Epithelial cell of prostate (primary cell): ENCODE measurements around the gene PTPRA.
"Not testable (repeated sequence)": the region's sequence is repeated elsewhere in the genome, so short reads cannot be mapped to it uniquely, and the experiment has no call there.

Experiments
- DNase-seq: peaks from one replicate; pipeline ENCODE4 v3.0.0-alpha.2; 2011; ENCODE audit warnings: low read depth, low spot score
- H3K27ac ChIP-seq: fragments of 450-650 bp; 2 replicates; pipeline ENCODE4 v1.5.1; 2017; ENCODE audit warnings: mild to moderate bottlenecking

Gene PTPRA

DNA sequence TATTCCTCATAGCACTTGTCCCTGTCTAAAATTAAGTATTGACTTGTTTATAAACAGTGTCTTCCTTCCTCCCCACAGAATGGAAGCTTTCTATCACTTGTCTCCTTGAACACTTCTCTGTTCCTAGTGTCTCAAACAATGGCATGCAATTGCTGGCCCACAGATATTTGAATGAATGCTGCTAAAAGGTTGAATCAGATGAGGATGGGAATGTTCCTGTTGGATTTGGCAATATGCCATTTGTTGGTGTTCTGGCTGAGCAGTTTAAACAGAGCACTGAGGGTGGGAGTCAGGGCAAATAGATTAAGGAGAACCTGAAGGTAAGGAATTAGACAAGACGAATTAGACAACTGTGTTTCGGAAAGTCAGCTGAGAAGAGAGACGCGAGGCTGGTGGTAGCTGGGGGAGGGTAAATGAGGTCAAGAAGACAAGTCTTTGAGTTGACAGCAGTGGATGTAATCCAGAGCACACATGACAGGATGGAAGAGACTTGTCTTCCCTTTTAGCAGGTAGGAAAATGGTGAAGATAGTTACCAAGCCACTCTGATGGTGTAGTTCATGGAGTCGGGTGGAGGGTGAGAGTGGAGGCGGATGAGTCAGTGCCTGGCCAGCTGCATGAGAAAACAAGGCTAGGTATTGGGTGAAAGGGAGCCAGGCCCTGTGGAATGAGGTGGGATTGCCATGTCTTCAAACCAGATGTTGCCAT, 111.8 kb downstream of the PTPRA start:
- H3K27ac ChIP-seq = peak overlapping the region; percentile 74
- DNase-seq = peak; percentile 37

DNA sequence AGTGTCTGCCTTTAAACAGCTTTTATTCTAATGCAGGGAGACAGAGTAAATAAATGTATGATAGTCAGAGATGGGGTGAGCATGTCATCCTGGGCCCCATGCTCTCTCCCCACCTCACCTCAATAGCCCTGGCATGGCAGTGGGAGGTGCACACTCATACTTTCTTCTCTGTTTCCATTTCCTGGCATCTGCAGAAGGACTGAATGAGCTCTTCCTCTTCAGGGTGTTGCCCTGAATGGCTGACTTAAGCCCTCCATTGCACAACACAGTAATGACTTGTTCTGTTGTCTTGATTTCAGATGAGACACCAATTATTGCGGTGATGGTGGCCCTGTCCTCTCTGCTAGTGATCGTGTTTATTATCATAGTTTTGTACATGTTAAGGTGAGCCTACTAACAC, 113.2 kb downstream of the PTPRA start:
- peak overlapping the region; percentile 74 for H3K27ac ChIP-seq
- DNase-seq = peak; percentile 74

DNA sequence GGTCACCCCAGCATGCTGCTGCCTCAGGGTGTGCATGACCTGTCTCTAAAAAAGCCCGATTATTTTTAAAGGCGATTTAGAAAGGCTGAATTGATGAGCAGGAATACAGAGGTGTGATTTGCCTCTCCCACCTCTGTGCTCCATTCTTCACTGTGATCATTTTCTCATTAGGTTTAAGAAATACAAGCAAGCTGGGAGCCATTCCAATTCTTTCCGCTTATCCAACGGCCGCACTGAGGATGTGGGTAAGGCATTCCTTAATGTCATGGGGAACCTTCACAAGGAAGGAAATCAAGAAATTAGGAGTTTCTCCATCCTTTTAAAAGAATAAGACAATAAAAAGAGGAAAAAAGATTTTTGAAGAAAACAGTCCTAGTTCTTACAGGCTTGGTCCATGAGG, 114.6 kb downstream of the PTPRA start:
- no peak overlapping the region for H3K27ac ChIP-seq
- DNase-seq = no peak

DNA sequence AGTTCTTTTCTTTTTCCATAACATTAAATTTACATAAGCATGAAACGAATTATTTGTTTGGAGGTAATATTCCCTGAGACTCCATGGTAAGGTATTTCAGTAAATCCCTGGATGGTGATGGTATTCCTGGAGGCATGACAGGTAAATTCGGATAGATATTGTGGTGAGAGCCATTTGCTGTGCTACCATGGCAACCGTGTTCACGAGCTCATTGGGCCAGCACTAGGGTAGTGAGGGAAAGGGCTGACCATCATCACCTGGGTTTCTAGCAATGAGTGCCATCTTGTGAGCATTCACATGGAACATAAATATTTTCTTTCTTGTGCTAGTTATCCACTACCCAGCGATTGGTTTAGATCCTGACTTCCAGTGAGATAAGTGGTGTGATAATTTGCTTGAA, 118.3 kb downstream of the PTPRA start:
- DNase-seq = no peak
- H3K27ac ChIP-seq = no peak overlapping the region

DNA sequence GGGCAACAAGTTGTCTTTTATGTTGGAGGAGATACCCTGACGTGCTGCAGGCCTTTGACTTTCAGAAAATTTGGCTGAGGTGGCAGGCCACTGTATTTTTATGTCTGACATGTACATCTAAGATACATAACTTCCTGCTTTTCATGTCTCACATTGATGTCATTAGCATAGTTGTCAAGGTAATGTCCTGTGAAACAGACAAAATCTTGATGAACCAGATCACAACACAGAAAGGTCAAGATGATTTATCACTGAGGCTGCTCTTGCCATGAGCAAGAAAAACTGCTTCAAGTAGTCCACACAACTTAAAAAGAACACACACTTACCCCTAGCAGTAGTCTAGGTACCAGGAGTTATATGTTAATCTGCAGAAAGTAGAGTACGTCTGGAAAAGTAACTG, 120.0 kb downstream of the PTPRA start:
- H3K27ac ChIP-seq = no peak overlapping the region
- no peak for DNase-seq

DNA sequence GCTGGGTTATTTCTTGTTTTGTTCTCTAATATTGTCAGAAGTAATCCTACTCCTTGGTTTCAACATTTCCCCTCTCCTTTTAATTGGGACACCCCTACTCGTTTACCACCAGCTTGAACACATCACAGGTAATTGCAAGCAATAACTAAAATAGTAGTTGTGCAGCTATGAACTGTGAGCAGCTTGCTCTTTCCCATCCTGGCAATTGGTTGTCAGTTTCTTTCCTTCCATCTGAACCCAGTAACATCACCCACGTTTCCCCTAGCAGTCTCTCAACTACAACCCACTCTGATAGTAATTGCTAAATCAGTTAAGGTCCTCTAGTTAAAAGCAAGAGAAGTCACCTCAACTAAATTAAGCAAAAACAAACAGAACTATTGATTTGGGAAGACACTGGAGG, 122.5 kb downstream of the PTPRA start:
- no peak for DNase-seq
- H3K27ac ChIP-seq = no peak overlapping the region

DNA sequence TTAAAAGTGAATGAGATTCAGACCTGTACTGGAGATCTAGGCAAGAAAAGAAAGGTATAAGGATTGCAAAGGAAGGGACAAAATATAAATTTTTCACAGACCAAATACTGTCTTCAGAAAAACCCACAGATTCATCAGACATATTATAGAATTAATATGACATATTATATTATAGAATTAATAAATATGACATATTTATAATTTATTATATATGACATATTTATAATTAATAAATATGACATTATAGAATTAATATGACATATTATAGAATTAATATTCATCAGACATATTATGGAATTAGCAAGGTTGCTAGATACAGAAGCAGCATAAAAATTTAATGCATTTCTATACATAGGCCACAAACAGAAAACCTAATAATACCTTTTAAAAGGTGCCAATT, 125.4 kb downstream of the PTPRA start:
- DNase-seq = no peak
- no peak overlapping the region for H3K27ac ChIP-seq

DNA sequence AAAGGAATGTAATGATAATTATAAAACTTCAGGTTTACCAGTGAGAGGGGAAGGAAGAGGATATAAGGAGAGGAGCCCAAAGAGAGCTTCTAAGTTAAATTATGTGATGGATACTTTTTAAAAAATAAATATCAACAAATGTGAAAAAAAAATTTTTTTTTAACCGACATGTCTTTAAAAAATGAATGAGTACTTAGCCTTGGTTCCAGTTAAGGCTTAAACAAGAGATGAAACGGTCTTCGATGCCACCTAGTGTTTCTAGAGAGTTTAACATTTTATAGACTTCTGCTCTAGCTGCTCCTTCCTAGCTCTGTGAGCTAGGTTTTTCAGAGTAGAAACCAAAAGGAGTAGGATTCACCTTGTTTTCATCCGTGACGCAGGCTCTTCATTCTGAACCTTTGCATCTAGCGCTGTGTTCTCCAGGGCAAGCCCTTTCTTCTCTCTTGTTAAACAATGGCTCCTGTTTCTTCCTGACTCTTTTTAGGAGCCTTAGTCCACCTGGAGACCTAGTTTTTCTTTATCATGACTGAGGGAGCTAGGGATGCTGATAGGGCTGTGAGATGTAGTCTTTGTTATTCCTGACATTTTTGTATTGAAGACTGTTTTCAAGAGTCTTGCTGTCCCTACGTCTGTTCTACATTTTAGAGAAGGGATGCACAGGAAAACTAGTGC, 127.7 kb downstream of the PTPRA start:
- H3K27ac ChIP-seq = no peak overlapping the region
- DNase-seq = no peak

DNA sequence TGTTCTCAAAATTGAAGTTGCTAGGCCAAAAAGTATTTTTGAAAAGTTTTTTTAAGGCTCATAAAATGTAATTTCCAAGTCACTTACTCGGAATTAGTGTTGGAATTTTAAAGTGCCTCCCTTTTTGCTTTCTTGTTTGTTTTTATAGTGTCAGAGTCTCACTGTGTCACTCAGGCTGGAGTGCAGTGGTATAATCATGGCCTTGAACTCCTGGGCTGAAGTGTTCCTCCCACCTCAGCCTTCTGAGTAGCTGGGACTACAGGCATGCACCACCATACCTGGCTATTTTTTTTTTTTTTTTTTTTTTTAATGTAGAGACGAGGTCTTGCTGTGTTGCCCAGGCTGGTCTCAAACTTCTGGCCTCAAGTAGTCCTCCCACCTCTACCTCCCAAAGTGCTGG, 130.1 kb downstream of the PTPRA start:
- DNase-seq = no peak

DNA sequence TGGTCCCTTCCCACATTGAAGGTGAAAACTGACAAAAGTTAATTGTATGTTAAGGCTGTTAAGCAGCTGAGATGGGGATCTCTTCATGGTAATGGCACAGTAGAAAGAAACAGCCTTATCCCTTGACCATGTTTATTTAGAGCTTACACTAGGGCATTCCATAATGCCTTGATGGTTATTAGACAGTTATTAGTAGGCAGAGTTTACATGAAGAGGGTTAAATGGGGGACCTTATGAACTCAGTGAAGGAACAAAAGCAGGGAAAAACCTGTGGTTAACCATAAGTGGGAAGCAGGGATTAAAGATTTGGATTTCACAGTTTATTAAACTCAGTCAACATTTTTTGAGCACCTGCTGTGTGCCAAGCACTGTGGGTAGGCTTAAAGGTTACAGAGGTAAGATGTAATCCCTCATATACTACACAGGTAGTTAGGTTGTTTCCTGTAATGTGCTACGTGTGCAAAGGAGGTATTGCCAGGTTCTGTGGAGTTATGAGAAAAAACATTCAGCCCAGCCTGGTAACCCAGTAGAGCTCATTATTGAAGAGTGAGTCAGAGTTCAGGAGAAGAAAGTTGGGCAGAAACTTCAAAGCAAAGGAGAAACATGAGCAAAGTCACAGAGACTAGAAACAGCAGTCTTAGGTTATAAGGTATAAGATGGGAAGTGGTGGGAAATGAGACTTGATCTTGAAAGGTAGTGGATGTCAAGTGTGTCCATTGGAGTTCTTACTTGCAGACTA, 137.9 kb downstream of the PTPRA start:
- DNase-seq = no peak
- H3K27ac ChIP-seq = no peak overlapping the region

More for the DNA sequence above, 130.1 kb downstream of the PTPRA start:
- no peak overlapping the region for H3K27ac ChIP-seq

DNA sequence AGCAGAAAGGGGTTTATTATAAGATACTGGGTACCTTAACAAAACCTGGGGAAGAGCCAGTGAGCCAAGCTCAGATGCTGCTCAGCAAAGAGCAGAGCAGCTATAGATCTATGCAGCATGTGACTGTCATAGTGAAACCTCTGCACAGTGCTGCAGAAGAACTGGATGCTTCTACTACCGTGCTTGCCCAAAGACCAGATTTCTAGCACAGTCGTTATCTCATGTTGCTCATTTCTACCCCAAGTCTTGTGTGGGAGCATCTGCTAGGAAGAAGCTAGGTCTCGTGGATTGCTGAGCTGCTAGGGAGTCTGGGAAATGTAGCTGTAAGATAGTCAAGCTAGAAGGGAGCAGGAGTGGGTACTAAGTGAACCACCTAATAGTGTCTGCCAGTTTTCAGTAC, 138.5 kb downstream of the PTPRA start:
- no peak overlapping the region for H3K27ac ChIP-seq
- DNase-seq = no peak

DNA sequence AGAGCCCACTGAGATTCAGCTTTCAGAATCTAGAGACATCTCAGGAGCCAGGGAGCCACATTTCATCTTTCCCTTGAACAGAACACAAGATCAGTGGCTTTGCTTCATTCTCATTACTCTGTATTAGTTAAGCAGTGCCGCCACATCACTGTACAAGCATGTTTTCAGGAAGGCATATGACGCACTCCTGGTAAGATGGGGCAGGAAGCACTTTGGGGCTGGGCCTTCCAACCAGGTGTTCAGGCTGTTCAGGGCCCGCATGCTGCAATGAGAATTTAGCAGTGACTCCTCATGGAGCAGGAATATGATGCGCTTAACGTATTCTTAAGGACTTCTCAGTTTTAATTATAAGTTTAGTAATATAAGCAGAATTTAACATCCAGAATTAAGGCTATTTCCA, 140.5 kb downstream of the PTPRA start:
- DNase-seq = no peak
- H3K27ac ChIP-seq = no peak overlapping the region

DNA sequence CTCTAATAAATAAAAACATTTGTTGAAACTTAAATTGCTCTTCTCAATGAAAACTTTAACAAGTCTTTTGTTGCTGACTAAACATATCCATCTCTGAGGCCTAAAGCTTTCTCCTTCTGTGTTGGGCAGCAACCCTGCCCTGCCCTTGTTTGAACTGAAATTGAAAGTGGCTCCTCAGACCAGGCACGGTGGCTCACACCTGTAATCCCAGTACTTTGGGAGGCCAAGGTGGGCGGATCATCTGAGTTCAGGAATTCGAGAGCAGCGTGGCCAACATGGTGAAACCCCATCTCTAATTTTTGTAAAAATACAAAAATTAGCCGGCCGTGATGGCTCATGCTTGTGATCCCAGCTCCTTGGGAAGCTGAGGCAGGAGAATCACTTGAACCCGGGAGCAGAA, 140.9 kb downstream of the PTPRA start:
- no peak for DNase-seq
- H3K27ac ChIP-seq = no peak overlapping the region

DNA sequence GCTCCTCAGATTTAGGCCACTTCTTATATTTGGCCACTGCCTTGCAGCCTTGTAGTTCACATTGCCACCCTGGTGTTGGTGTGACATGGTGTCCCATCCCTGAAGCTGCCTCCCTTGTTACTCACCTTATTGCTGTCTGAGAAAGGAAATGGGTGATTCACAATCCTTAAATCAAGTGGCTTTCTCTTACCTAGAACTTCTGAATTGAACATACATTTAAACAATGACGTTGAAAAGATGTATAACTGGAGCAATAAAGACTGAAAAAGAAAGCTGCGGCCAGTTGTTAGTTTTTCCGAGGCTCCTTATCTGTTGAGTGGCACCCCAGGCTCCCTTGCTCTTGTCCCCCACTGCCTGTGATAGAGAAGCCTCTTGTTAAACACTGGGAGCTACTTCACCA, 141.4 kb downstream of the PTPRA start:
- H3K27ac ChIP-seq = no peak overlapping the region
- DNase-seq = no peak

DNA sequence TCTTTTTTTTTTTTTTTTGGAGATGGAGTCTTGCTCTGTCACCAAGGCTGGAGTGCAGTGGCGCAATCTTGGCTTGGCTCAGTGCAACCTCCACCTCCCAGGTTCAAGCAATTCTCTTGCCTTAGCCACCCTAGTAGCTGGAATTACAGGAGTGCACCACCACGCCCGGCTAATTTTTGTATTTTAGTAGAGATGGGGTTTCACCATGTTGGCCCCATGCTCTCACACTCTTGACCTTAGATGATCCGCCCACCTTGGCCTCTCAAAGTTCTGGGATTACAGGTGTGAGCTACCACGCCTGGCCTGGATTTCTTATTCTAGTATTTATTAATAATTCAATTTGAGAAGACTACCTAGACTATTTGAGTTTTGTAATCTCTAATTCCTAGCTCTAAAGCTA, 142.0 kb downstream of the PTPRA start:
- not testable (repeated sequence) for DNase-seq

DNA sequence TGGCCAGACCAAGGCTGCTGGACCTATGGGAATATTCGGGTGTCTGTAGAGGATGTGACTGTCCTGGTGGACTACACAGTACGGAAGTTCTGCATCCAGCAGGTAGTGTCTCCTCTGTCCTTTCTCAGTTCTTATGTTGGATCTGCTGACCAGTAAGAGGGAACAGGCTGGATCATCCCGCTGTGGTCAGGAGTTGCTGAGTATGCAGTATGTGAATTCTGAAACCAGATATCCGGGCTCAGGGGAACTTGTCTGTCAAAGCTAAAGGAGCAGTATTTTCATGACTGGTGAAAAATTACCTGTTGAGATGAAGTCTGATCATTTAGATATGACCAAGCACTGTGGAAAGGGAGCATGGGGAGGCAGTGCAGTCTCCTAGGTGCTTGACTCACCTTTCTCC, 148.0 kb downstream of the PTPRA start:
- H3K27ac ChIP-seq = no peak overlapping the region
- DNase-seq = no peak

More for the DNA sequence above, 142.0 kb downstream of the PTPRA start:
- H3K27ac ChIP-seq = not testable (repeated sequence)

DNA sequence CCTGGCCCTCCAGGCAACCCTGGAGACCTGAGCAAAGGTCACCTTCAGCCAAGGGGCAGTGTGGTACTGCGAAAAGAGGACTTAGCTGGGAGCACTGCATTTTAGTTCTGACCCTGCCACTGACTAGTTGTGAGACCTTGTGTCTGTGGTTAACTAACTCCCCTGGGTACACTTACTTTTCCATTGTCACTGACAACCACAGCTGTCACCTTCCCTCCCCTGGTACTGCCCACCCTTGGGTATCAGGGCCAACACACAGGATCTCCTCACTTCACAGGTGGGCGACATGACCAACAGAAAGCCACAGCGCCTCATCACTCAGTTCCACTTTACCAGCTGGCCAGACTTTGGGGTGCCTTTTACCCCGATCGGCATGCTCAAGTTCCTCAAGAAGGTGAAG, 148.5 kb downstream of the PTPRA start:
- DNase-seq = no peak
- H3K27ac ChIP-seq = no peak overlapping the region

DNA sequence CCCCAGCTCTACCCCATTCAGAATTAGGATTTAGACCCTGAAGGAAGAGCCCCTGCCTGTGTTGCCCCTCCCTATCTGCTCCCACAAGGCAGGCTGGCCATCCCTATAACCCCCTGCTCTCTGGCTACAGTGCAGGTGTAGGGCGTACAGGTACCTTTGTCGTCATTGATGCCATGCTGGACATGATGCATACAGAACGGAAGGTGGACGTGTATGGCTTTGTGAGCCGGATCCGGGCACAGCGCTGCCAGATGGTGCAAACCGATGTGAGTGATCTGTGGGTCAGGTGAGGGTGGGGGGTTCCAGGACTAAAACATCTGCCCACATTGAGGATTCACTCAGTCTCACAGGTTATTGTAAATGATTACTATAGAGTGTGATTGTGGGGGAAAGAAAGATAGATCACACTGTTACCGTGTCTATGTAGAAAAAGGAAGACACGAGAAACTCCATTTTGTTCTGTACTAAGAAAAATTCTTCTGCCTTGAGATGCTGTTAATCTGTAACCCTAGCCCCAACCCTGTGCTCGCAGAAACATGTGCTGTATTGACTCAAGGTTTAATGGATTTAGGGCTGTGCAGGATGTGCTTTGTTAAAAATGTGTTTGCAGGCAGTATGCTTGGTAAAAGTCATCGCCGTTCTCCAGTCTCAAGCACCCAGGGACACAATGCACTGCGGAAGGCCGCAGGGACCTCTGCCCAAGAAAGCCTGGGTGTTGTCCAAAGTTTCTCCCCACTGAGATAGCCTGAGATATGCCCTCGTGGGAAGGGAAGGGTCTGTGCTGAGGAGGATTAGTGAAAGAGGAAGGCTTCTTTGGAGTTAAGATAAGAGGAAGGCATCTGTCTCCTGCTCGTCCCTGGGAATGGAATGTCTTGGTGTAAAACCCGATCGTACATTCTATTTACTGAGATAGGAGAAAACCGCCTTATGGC, 149.5 kb downstream of the PTPRA start:
- DNase-seq, H3K27ac ChIP-seq: not testable (repeated sequence)

DNA sequence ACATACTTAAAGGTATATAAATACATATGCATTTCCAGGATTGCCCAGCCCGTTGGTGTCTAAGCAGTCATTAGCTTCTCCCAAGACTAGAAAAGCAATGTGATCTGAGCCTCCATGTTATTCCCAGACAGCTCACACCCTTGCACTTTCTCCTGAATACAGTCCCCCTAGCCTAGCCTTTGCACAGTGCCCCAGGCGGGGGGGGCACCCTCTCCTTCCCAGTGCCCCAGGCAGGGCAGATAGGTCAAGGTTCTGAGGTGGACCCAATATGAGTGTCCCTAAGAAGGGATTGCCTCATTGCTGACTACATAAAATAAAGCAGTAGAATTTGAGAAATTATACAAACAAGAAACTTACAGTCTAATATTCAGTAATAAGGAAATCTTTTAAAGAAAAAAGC, 154.7 kb downstream of the PTPRA start:
- DNase-seq = no peak
- no peak overlapping the region for H3K27ac ChIP-seq

DNA sequence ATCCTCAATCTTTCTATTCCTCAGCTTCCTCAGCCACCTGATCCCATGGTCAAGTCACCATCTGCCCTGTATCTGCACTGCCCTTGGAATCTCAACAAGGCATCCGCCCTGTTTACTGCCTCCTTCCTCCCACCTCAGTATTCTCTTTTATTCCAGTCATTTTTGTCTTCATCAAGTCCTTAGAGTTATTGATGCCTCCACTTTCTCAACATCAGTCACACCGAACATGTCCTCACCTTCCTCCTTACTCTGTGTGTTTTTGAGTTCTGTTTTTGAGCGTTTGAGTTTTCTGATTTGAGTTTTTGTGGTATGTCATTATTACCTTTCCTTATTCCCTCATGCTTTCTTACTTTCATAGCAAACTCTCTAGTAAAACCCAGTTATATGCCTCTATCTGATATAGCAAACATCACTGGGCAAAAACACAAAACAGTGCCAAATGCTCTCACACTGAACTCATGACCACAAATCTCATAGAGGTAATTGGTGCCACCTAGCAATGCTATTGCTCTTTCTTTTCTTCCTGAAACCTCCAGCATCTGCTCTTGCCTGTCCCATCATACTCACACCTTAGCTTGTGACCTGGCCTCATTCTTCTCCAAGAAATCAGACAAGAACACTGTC, 158.4 kb downstream of the PTPRA start:
- DNase-seq = no peak
- H3K27ac ChIP-seq = no peak overlapping the region
